Activated naive CD4-positive, alpha-beta T cell treated with anti-CD3 and anti-CD28 coated beads for 36 hours (primary cell): ENCODE results near the gene NRXN3. TPM values are rescaled to one million over a fixed set of nuclear protein-coding genes. Genes with fewer than 3 reads are reported as not detected.

Experiments
- CTCF ChIA-PET: fragments of 350-600 bp; sonication (Branson Sonifier 250); formaldehyde crosslinking; loops from one replicate; lab custom pipeline; 2021; ENCODE audit warnings: antibody characterized with exemption; lab: Charles Lee
- DNase-seq: peaks from one replicate; pipeline ENCODE4 v3.0.0-alpha.2; 2020
- H3K27ac Mint-ChIP-seq: one replicate; pipeline ENCODE4 v1.8.0; 2021; ENCODE audit warnings: mild to moderate bottlenecking, mixed read lengths
- H3K27me3 Mint-ChIP-seq: one replicate; pipeline ENCODE4 v1.8.0; 2021; ENCODE audit warnings: low read depth, mixed read lengths
- H3K36me3 Mint-ChIP-seq: one replicate; pipeline ENCODE4 v1.8.0; 2021; ENCODE audit warnings: low read depth, mixed read lengths
- H3K4me1 Mint-ChIP-seq: one replicate; pipeline ENCODE4 v1.8.0; 2021; ENCODE audit warnings: low read depth, mixed read lengths
- H3K4me3 Mint-ChIP-seq: one replicate; pipeline ENCODE4 v1.8.0; 2021; ENCODE audit warnings: mild to moderate bottlenecking, moderate library complexity, mixed read lengths
- H3K9me3 Mint-ChIP-seq: one replicate; pipeline ENCODE4 v1.8.0; 2021; ENCODE audit warnings: mixed read lengths
- intact Hi-C: fragments of 100-400 bp; cut with micrococcal nuclease; formaldehyde crosslinking; loops from one replicate; pipeline ENCODE4 v1.15.1; 2023
- total RNA-seq, 2 experiments: library from RNA; stranded (reverse); gene quantifications; one replicate each; pipeline ENCODE4 v1.2.3, GENCODE V29; 2021

The NRXN3 gene
- total RNA-seq, 2 experiments from 2014 or later = not detected

DNA sequence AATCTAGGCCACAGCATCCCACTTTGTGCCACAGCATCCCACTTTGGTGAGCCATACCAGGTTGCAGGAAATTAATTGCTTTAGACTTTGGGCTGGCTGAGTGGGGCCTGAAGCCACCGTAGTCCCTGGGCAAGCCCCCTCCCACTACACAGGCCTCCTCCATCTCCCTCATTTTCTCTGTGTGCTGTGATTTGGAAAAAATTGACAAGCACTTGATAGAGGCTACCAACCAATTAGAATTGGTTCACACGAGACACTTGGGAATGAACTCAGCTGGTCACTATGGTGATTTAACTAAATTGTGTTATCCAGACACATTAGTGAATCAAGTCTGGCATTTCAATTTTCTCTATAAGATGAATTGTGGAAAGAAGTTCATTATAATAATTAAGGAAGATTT lies 1560.0 kb downstream of the NRXN3 start:
- Mint-ChIP-seq H3K27me3 (peaks cover 2% of the 10 kb centered on the region), H3K27ac (no peak overlapping the region), H3K36me3 (no peaks in the 10 kb centered on the region), H3K9me3 (no peaks in the 10 kb centered on the region), H3K4me1 (no peaks in the 10 kb centered on the region), H3K4me3 (no peak overlapping the region)
- CTCF ChIA-PET = no interaction called here
- intact Hi-C loops = no loop called here
- DNase-seq = no peak

DNA sequence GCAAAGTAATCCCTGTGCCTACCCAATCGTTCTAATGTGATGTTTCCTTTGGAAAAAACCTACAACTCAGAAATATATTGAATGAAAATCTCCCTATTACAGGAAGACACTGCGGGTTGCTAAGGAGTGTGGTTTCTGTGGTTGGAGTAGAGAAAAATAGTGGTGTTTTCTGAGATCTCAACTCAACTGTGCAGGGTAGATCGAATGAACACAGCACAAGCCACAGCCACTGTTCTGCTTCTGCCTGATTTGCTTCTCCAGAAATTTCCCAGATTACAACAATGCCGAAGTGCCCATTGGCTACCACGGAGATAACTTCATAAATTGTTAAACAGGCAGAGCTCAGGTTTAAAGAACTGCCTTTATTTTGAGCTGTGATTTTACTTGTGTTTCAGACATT lies 1560.8 kb downstream of the NRXN3 start:
- Mint-ChIP-seq H3K27ac (no peak overlapping the region), H3K36me3 (no peaks in the 10 kb centered on the region), H3K9me3 (no peaks in the 10 kb centered on the region), H3K27me3 (peaks cover 2% of the 10 kb centered on the region), H3K4me3 (no peak overlapping the region), H3K4me1 (no peaks in the 10 kb centered on the region)
- intact Hi-C loops = no loop called here
- CTCF ChIA-PET = interaction anchor here (0.6 kb wide), 2 partner anchors 16 to 512 kb away, joined by 5 to 7 read pairs; no protein-coding TSS in a partner anchor
- no peak for DNase-seq

DNA sequence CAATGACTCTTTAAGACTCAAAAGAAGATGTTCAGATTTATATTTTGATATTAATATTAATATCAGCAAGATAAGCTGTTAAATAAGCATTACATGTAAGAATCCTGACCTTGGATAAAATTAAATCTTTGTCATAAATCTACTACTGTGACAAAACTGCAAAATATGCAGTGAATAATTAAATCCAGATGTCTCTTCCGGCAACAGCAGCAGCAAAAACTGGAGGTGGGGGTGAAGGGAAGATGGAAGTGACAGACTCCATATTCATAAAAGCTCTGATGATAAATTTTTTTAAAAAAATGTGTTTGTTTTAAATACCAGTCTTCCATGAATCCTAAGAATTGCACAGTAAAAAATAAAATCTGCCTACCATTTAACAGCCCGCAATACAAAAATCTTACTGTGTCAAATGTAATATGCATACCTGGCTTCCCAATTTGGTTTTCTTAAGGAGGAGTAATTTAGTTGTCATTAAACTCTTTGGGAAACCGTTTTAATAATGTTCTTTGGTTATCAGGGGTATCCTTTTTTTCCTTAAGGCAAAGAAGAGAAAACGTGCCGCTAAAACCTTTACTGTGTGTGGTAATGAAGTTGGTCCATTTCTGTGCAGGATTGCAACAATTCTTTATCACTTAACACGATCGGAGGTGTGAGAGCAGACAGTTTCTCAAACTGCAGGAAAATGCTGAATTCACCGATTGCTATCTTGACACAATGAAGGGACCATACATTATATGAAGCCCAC lies 1562.9 kb downstream of the NRXN3 start:
- Mint-ChIP-seq H3K27ac (no peak overlapping the region), H3K36me3 (no peaks in the 10 kb centered on the region), H3K9me3 (peaks cover 6% of the 10 kb centered on the region), H3K4me3 (no peak overlapping the region), H3K4me1 (no peaks in the 10 kb centered on the region), H3K27me3 (no peaks in the 10 kb centered on the region)
- intact Hi-C loops = no loop called here
- CTCF ChIA-PET = interaction anchor here (1.0 kb wide), 1 partner anchor 16 kb away, joined by 3 read pairs; no protein-coding TSS in a partner anchor
- DNase-seq = no peak

DNA sequence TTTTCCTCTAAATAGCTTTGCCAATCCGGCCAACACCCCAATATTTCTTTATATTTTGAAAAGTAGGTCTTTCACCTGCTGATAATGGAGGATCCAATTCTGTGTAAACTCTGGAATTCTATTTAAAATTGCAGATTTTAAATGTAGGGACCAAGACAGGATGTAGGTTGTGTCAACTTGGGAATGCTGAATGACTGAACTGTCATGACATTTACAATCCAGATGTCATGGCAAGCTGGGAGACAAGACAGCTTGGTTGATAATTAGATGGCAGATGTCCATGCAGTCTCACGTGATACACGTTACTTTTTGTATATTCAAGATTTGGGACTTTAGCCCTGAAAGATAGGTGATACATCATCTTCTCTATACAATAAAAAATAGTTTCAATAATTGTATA lies 1564.0 kb downstream of the NRXN3 start:
- DNase-seq = no peak
- Mint-ChIP-seq H3K4me1 (no peaks in the 10 kb centered on the region), H3K27me3 (no peaks in the 10 kb centered on the region), H3K4me3 (no peak overlapping the region), H3K36me3 (no peaks in the 10 kb centered on the region), H3K9me3 (peaks cover 8% of the 10 kb centered on the region), H3K27ac (no peak overlapping the region)
- intact Hi-C loops = no loop called here
- CTCF ChIA-PET = interaction anchor here (0.8 kb wide), 1 partner anchor 1618 kb away, joined by 3 read pairs; no protein-coding TSS in a partner anchor

DNA sequence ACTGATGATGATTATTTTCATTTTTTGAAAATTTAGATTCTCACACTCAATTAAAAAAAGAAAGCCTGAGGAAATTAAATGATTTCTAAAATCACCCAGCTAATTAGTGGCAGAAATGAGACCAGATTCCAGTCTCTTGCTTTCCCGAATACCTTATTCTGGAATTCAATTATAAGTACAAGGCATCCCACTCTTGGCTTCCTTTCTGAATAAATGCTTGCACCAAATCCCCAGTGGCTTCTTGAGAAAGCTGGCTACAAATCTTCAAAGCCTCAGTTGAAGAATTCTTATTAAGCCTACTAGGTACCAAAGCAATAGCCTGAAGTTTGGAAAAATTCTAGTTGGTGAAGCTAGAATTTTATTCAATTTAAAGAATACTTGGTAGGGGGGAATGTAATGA lies 1564.5 kb downstream of the NRXN3 start:
- Mint-ChIP-seq H3K9me3 (peaks cover 8% of the 10 kb centered on the region), H3K27me3 (no peaks in the 10 kb centered on the region), H3K27ac (no peak overlapping the region), H3K36me3 (no peaks in the 10 kb centered on the region), H3K4me1 (no peaks in the 10 kb centered on the region), H3K4me3 (no peak overlapping the region)
- no peak for DNase-seq
- CTCF ChIA-PET = interaction anchor here (0.8 kb wide), 1 partner anchor 1618 kb away, joined by 3 read pairs; no protein-coding TSS in a partner anchor
- intact Hi-C loops = no loop called here

DNA sequence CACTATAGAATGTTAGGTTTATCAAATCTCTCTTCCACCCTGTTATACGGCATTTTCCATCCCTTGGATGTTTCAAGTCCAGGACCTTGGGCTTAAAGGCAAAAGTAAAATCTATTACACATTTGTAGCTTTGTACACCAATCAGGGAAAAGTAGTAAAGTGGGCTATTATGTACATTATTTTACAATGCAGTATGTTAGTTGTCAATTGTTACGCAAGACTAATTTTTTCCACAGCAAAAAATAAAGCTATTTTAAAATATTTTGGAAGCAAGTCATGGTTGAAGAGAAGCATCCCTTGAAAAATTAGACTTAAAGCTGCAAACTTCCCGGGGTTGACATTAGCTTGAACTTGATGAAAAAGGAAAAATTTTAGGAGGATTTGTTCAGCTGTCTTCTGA lies 1564.9 kb downstream of the NRXN3 start:
- CTCF ChIA-PET = no interaction called here
- intact Hi-C loops = no loop called here
- Mint-ChIP-seq H3K4me1 (no peaks in the 10 kb centered on the region), H3K9me3 (peaks cover 8% of the 10 kb centered on the region), H3K4me3 (no peak overlapping the region), H3K36me3 (no peaks in the 10 kb centered on the region), H3K27me3 (no peaks in the 10 kb centered on the region), H3K27ac (no peak overlapping the region)
- DNase-seq = no peak

DNA sequence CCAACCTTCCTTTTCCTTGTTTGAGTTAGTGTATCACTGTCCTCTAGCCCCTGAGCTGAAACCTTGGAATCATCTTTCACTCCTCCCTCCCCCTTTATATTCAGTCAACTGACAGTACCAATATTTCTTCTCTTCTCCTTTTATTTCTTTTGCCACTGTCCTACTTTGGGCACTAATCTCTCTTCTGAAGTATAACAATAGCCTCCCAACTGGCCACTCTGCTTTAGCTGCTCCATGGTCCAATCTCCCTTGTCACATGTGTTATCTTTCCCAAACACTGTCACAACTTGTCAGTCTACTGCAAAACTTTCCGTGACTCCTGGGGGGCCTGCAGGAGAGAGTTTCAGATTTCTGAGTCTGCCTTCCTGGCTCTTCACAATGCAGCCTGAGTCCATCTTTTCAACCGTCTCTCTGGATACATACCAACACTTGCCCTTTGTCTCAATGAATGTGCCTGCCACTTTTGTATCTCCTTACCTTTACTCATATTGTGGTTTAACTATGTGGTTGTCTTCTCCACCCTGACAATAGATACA lies 1570.0 kb downstream of the NRXN3 start:
- no peaks in the 10 kb centered on the region for H3K27me3 Mint-ChIP-seq
- H3K4me1 Mint-ChIP-seq = no peaks in the 10 kb centered on the region
- CTCF ChIA-PET = no interaction called here
- H3K36me3 Mint-ChIP-seq = no peaks in the 10 kb centered on the region
- intact Hi-C loops = no loop called here
- H3K27ac Mint-ChIP-seq = no peak overlapping the region
- H3K9me3 Mint-ChIP-seq = peaks cover 8% of the 10 kb centered on the region
- no peak overlapping the region for H3K4me3 Mint-ChIP-seq
- DNase-seq = no peak

DNA sequence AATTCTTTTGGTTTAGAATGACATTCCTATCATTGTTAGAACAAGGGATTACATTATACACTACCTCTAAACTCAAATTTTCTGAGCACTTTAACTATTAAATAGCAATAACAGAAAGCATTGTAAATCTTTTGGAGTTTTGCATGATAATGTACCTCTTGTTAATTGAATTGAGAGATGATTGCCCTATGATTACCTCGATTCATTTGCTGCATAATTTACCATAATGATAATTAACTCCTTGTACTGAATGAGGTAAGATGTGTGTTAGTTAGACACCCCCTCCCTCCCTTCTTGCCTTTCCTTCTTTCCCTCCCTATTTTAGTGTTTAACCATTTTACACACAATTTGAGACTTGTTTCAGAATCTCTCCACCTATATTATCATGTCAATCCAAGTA lies 1572.0 kb downstream of the NRXN3 start:
- no peaks in the 10 kb centered on the region for H3K36me3 Mint-ChIP-seq
- H3K4me1 Mint-ChIP-seq = no peaks in the 10 kb centered on the region
- intact Hi-C loops = no loop called here
- H3K9me3 Mint-ChIP-seq = peaks cover 2% of the 10 kb centered on the region
- no peak overlapping the region for H3K4me3 Mint-ChIP-seq
- no peak for DNase-seq
- H3K27me3 Mint-ChIP-seq = no peaks in the 10 kb centered on the region
- no peak overlapping the region for H3K27ac Mint-ChIP-seq
- CTCF ChIA-PET = no interaction called here

DNA sequence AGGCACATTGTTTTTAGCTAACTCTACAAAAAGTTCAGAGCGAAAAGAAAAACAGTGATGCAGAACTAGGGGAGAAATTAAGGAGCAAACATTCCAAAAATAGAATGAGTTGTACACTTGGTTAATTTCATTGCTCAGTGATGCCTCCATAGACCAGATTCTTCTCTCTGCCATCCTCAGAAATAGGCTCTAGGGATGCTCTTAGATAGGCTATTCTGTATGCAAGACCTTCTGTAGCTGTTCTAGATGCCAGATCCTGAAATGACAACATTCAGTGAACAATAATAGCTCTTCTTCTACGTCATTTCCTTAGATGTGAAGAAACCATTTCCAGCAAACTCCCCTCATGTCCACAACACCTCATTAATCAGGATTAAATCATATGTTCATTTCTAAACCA lies 1574.9 kb downstream of the NRXN3 start:
- Mint-ChIP-seq H3K36me3 (no peaks in the 10 kb centered on the region), H3K9me3 (no peaks in the 10 kb centered on the region), H3K4me3 (no peak overlapping the region), H3K27me3 (no peaks in the 10 kb centered on the region), H3K4me1 (no peaks in the 10 kb centered on the region), H3K27ac (no peak overlapping the region)
- intact Hi-C loops = no loop called here
- CTCF ChIA-PET = no interaction called here
- no peak for DNase-seq

DNA sequence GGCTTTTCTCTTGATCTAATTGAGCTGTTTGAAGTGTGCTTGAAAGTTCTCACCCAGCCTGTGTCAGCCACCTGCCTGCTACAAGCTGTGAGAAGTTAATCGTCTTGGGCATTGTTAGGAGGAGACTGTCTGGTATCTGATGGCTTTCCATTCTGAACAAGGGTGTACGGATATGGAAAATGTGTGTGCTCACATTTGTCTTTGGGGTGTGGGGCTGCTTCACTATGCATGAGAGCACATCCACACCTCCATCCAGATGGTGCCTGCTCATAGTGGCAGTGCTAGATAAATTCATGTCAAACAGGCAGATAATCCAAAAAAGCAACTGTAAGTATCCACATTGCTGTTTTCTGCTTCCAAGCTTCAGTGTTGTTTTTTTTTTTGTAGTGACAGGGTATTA lies 1578.9 kb downstream of the NRXN3 start:
- H3K4me3 Mint-ChIP-seq = no peak overlapping the region
- no peak for DNase-seq
- H3K9me3 Mint-ChIP-seq = peaks cover 1% of the 10 kb centered on the region
- no peak overlapping the region for H3K27ac Mint-ChIP-seq
- no peaks in the 10 kb centered on the region for H3K36me3 Mint-ChIP-seq
- no peaks in the 10 kb centered on the region for H3K4me1 Mint-ChIP-seq
- H3K27me3 Mint-ChIP-seq = no peaks in the 10 kb centered on the region
- intact Hi-C loops = no loop called here
- CTCF ChIA-PET = interaction anchor here (0.7 kb wide), 2 partner anchors 16 to 788 kb away, joined by 3 to 5 read pairs; no protein-coding TSS in a partner anchor

DNA sequence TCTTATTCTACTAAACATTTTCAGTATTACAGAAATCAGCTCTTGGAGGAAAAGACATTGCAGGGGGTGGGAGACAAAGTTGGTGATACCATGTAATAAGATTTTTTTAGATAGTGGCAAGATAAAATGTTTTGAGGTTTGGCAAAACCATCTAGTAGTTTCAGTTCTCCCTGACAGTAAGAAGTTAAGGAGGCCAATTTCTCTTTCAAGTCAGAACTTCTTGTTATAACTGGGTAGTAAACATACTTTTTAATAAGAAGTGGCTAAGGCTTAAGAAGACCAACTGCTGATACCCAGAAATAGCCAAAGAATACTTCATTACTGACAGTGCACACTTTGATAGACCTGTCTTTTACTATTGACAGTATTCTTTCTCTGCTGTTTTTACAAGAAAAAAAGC lies 1588.8 kb downstream of the NRXN3 start:
- Mint-ChIP-seq H3K36me3 (no peaks in the 10 kb centered on the region), H3K27ac (no peak overlapping the region), H3K27me3 (no peaks in the 10 kb centered on the region), H3K9me3 (peaks cover 4% of the 10 kb centered on the region), H3K4me3 (no peak overlapping the region), H3K4me1 (no peaks in the 10 kb centered on the region)
- CTCF ChIA-PET = no interaction called here
- DNase-seq = no peak
- intact Hi-C loops = no loop called here

DNA sequence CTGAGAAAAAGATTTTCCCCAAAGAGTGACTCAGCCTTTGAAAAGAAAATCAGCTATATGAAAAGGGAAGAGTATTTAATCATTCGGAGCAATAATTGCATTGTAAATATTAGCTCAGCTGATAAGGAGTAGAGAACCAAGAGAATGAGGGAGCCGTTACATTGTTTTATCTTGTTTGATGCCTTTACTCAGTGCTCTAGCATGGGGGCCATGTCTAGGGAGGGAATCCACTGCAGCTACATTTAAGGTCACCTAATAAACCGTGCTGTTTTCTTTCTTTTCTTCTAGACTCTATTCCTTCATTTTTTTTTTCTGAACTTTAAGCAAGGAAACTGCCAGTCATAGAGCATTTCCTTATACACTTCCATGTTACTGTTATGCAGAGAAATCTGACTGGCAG lies 1594.2 kb downstream of the NRXN3 start:
- intact Hi-C loops = no loop called here
- no peak overlapping the region for H3K4me3 Mint-ChIP-seq
- no peaks in the 10 kb centered on the region for H3K4me1 Mint-ChIP-seq
- H3K27me3 Mint-ChIP-seq = no peaks in the 10 kb centered on the region
- CTCF ChIA-PET = interaction anchor here (0.6 kb wide), 3 partner anchors 82 to 289 kb away, joined by 3 read pairs; no protein-coding TSS in a partner anchor
- H3K9me3 Mint-ChIP-seq = peaks cover 4% of the 10 kb centered on the region
- DNase-seq = no peak
- no peak overlapping the region for H3K27ac Mint-ChIP-seq
- H3K36me3 Mint-ChIP-seq = no peaks in the 10 kb centered on the region

DNA sequence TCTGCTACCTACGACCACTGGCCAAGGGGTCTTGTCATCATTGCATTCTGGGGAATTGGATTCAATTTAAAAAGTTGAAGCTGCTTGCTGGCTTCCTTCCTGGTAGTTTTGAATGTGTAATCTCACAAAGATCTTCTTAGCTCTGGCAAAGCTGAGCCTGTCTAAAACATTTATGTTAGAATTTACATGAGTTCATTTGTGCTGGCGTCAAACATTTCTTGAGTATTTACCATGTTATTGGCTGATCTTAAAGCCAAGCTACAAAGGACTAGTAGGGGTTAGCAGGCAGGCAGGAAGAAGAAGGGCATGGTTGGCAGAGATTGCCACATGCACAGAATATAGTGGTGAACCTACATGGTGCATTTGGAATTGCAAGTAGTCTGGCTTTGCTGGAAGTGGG lies 1596.3 kb downstream of the NRXN3 start:
- CTCF ChIA-PET = no interaction called here
- Mint-ChIP-seq H3K4me1 (no peaks in the 10 kb centered on the region), H3K36me3 (no peaks in the 10 kb centered on the region), H3K27ac (no peak overlapping the region), H3K9me3 (peaks cover 4% of the 10 kb centered on the region), H3K27me3 (no peaks in the 10 kb centered on the region), H3K4me3 (no peak overlapping the region)
- no peak for DNase-seq
- intact Hi-C loops = no loop called here
